ENCODE measurements around the gene LHX4. TPM values are rescaled to one million over a fixed set of nuclear protein-coding genes. Genes with fewer than 3 reads are reported as not detected.

The LHX4 gene
- total and polyA plus RNA-seq, 2 of the 8 experiments (the other 6 are each of a cell fraction or from before 2014, with no cell fraction given), result 0.85 to 4.9 TPM

DNA sequence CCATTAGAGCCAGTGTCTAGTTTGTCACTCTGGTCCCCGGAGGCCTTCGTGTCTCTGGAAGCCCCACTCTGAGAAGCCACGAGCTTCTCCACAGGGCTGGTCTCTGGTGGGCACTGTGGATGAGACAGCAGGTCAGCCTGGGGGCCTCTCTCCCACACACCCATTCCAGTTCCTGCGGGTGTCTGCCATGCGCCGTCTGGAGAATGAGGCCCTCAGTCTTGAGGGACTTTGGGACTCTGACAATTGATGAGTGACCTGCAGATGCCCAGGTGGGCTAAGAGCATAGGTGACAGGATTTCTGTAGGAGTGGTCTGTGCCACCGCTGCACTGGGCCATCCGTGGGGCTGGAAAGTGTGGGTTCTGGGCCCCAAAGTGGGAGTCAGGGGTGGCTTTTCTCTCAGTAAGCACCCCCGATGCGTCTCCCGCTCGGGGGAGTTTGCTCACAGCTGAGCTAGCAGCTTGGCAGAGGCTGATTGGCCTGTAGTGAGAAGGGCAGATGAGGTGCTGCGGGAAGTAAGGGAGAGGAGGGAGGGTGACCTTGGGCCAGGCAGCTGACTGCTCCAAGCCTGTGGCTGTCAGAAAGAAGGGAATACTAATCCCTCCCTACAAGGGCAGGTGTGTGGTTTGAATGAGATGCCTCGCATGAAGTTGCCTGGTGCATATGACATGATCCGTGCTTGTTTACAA is 26.4 kb downstream of the LHX4 start:
- Histone ChIP-seq H3K56ac (replicated peaks; ENCODE audit: insufficient read length, low read depth, low read length) (no peak overlapping the region), H3K36me3 (ENCODE audit: control insufficient read depth in 2 of 4, insufficient read depth in 4 of 4, low read length in 3 of 4) (no peaks in the 10 kb centered on the region), H3K4me1 (replicated peaks in 1 of 4; ENCODE audit: control insufficient read depth in 3 of 4, insufficient read depth in 4 of 4, low read length in 3 of 4) (peaks cover 0 to 18% (median 10%) of the 10 kb centered on the region in 4 experiments; a peak in 6 of 7 replicates), H4K5ac (ENCODE audit: insufficient read length, low read depth, low read length) (no peak overlapping the region), H3K4me3 (ENCODE audit: extremely low read depth in 1 of 4, insufficient read depth in 2 of 4, low read depth in 3 of 4, low read length in 4 of 4) (no peak overlapping the region), H3K9ac (replicated peaks in 1 of 4; ENCODE audit: extremely low read depth in 1 of 4, low read depth in 3 of 4, low read length in 3 of 4) (no peak overlapping the region), H3K79me2 (ENCODE audit: control insufficient read depth in 1 of 2, insufficient read depth in 2 of 2, low read length in 2 of 2) (no peaks in the 10 kb centered on the region), H4K91ac (replicated peaks; ENCODE audit: insufficient read length, low read length) (no peak overlapping the region), H2BK120ac (replicated peaks; ENCODE audit: low read depth, low read length) (no peak overlapping the region), H3K27ac (ENCODE audit: low read depth, low read length) (no peak overlapping the region), H3K4me2 (ENCODE audit: insufficient read depth in 1 of 2, low read depth in 2 of 2, low read length in 2 of 2) (no peak overlapping the region), H3K23me2 (ENCODE audit: low read depth, low read length) (0 out of 2 replicates have a peak, but pooled peaks cover 1% of the 10 kb centered on the region), H2AFZ (ENCODE audit: low read length) (no peak overlapping the region), H3K27me3 (replicated peaks in 1 of 4; ENCODE audit: control insufficient read depth in 3 of 4, extremely low read depth in 1 of 4, insufficient read depth in 3 of 4, low read length in 3 of 4) (no peaks in the 10 kb centered on the region; a peak in 1 of 7 replicates), H2BK5ac (ENCODE audit: low read depth, low read length) (no peak overlapping the region), H2AK5ac (ENCODE audit: low read depth, low read length) (0 out of 2 replicates have a peak overlapping the region, but pooled peaks have one; percentile 48), H2BK20ac (ENCODE audit: low read length) (no peak overlapping the region), H4K8ac (ENCODE audit: extremely low read depth, insufficient read depth, low read length) (peak overlapping the region; percentile 81; the same call in 1 of the 2 replicates), H2BK15ac (ENCODE audit: low read length) (no peak overlapping the region), H3K23ac (ENCODE audit: insufficient read length) (no peak overlapping the region), H3K18ac (ENCODE audit: extremely low read depth, low read length) (no peak overlapping the region), H2BK12ac (ENCODE audit: low read depth, low read length) (no peak overlapping the region), H3K79me1 (ENCODE audit: low read depth, low read length) (no peaks in the 10 kb centered on the region), H4K20me1 (replicated peaks in 1 of 2; ENCODE audit: control insufficient read depth in 1 of 2, insufficient read depth in 2 of 2, low read length in 2 of 2) (no peaks in the 10 kb centered on the region), H3K4ac (replicated peaks; ENCODE audit: insufficient read length, low read depth, low read length) (no peak overlapping the region), H3K14ac (ENCODE audit: insufficient read length) (no peak overlapping the region), H3K9me3 (ENCODE audit: insufficient read depth in 2 of 2, low read depth in 1 of 2, low read length in 1 of 2) (no peaks in the 10 kb centered on the region)
- WGBS, 2 experiments (ENCODE audit: extremely low coverage in 1 of 2, insufficient coverage in 1 of 2, insufficient read length in 1 of 2, insufficient replicate concordance in 2 of 2, low coverage in 1 of 2, low lambda C conversion rate in 2 of 2, missing lambda C conversion rate in 1 of 2), result 82% methylated on average over 15 of the region's 15 CpGs; no CpG with 5 or more reads in 1 of the 2 experiments
- CTCF ChIA-PET (ENCODE audit: partially characterized antibody), result interaction anchor here (1.0 to 17.1 kb wide), 9 partner anchors 12 to 221 kb away, joined by 3 to 244 read pairs (median 4); no protein-coding TSS in a partner anchor
- FAIRE-seq (no peak), DNase-seq (ENCODE audit: low read depth in 1 of 2, low spot score in 2 of 2) (no peak)
- POLR2A ChIA-PET (ENCODE audit: partially characterized antibody), result interaction anchor here (2.0 to 4.0 kb wide), 2 partner anchors 14 to 25 kb away, joined by 7 to 17 read pairs; no protein-coding TSS in a partner anchor
- TF ChIP-seq CHD2 (IDR thresholded peaks at IDR 0.05; ENCODE audit: low read length), result no peak
- no peak for TF ChIP-seq TCF12 (IDR thresholded peaks at IDR 0.05; ENCODE audit: low read depth, low read length)
- TF ChIP-seq SP2 (IDR thresholded peaks at IDR 0.05; ENCODE audit: low read length), result no peak
- TF ChIP-seq POU5F1 (IDR thresholded peaks at IDR 0.05; ENCODE audit: low read depth, low read length), result no peak
- TF ChIP-seq EP300 (IDR thresholded peaks at IDR 0.05; ENCODE audit: borderline replicate concordance in 1 of 2, low read depth in 2 of 2, low read length in 2 of 2), result no peak
- no peak for TF ChIP-seq SIRT6 (IDR thresholded peaks at IDR 0.05; ENCODE audit: low read length)
- no peak for TF ChIP-seq GTF2F1 (IDR thresholded peaks at IDR 0.05; ENCODE audit: borderline replicate concordance, low read depth, low read length)
- TF ChIP-seq, protein P1, sequence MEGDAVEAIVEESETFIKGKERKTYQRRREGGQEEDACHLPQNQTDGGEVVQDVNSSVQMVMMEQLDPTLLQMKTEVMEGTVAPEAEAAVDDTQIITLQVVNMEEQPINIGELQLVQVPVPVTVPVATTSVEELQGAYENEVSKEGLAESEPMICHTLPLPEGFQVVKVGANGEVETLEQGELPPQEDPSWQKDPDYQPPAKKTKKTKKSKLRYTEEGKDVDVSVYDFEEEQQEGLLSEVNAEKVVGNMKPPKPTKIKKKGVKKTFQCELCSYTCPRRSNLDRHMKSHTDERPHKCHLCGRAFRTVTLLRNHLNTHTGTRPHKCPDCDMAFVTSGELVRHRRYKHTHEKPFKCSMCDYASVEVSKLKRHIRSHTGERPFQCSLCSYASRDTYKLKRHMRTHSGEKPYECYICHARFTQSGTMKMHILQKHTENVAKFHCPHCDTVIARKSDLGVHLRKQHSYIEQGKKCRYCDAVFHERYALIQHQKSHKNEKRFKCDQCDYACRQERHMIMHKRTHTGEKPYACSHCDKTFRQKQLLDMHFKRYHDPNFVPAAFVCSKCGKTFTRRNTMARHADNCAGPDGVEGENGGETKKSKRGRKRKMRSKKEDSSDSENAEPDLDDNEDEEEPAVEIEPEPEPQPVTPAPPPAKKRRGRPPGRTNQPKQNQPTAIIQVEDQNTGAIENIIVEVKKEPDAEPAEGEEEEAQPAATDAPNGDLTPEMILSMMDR (IDR thresholded peaks at IDR 0.05; ENCODE audit: control extremely low read depth in 1 of 3, insufficient read depth in 1 of 3, low read depth in 1 of 3, low read length in 3 of 3), result no peak
- TF ChIP-seq RXRA (IDR thresholded peaks at IDR 0.05; ENCODE audit: insufficient read depth, low read depth, low read length), result no peak
- no peak for TF ChIP-seq SIX5 (IDR thresholded peaks at IDR 0.05; ENCODE audit: low read depth, low read length)

Data from H1 (cell line).